ENCODE measurements around the gene KCNE5.

- TF ChIP-seq CTCF (IDR thresholded peaks at IDR 0.05; ENCODE audit: low read depth, low read length, poor library complexity, severe bottlenecking) (no peak), EZH2phosphoT487 (IDR thresholded peaks at IDR 0.05; ENCODE audit: borderline replicate concordance, low read length) (no peak)
These were observed 43.0 kb upstream of the KCNE5 start for GRCh38 chrX:109667986-109668385.

All from DOHH2 (cell line).